H1 (cell line): ENCODE measurements around the gene DENND1A.

Experiments used
- GTF2F1 ChIP-seq: IDR thresholded peaks from 2 replicates; pipeline ENCODE4 v1.6.1; 2012; ENCODE audit warnings: low read depth, low read length, improper control_type of control experiment, borderline replicate concordance
- JUND ChIP-seq: IDR thresholded peaks from 2 replicates; pipeline ENCODE4 v1.6.1; 2011; ENCODE audit warnings: mild to moderate bottlenecking, improper control_type of control experiment, low read length
- POLR2AphosphoS5 ChIP-seq: IDR thresholded peaks from 2 replicates; pipeline ENCODE4 v1.6.1; 2011; ENCODE audit warnings: low read depth, low read length

GRCh38 chr9:123341816-123342215 lies 588.1 kb downstream of the DENND1A start:
- TF ChIP-seq GTF2F1 (no peak), JUND (no peak), POLR2AphosphoS5 (no peak)
